ENCODE data around the gene RGS7. TPM values are rescaled to one million over a fixed set of nuclear protein-coding genes. Genes with fewer than 3 reads are reported as not detected.

RGS7 gene
- total and polyA plus RNA-seq, 2 of the 4 experiments (the other 2 are of a cell fraction), result 0.58 to 0.72 TPM

DNA sequence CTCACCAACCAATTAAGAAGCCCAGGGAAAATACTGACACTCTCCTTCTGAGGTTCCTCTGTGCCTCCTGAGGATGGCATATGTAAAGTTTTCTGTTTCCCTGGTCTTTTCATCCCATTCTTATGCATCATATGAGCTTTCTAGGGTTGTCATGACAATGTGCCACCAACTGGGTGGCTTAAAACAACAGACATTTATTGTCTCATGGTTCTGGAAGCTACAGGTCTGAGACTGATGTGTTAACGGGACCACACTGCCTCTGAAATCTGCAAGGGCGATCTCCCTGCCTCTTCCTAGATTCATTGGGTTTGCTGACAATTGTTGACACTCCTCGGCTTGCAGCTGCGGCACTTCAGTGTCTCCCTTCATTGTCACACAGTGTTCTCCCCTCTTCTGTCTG, 308.4 kb downstream of the RGS7 start:
- DNase-seq, result no peak
- Histone ChIP-seq H3K27ac (ENCODE audit: insufficient read depth, low read length) (no peak overlapping the region), H4K5ac (ENCODE audit: low read depth, low read length) (no peak overlapping the region), H4K8ac (ENCODE audit: low read depth in 2 of 2, low read length in 2 of 2) (no peak overlapping the region), H3K27me3 (ENCODE audit: control insufficient read depth, insufficient read depth, low read length) (no peaks in the 10 kb centered on the region), H2BK120ac (ENCODE audit: low read depth, low read length) (no peak overlapping the region), H3K23ac (ENCODE audit: low read depth, low read length) (no peak overlapping the region), H3K14ac (replicated peaks; ENCODE audit: low read depth, low read length) (no peak overlapping the region), H3K4me2 (ENCODE audit: low read depth, low read length) (no peak overlapping the region), H3K4me1 (ENCODE audit: control insufficient read depth, insufficient read depth, low read length) (no peaks in the 10 kb centered on the region), H3K56ac (ENCODE audit: extremely low read depth, insufficient read depth, low read length) (no peak overlapping the region), H3K9me3 (ENCODE audit: control insufficient read depth, insufficient read depth, low read length) (peaks cover 2% of the 10 kb centered on the region; the same call in 1 of the 2 replicates), H2AK9ac (replicated peaks; ENCODE audit: low read depth, low read length, poor library complexity) (no peak overlapping the region), H3K36me3 (ENCODE audit: control insufficient read depth, insufficient read depth, low read length) (no peaks in the 10 kb centered on the region), H3K4ac (ENCODE audit: low read depth, low read length) (no peak overlapping the region), H3K9me1 (ENCODE audit: insufficient read depth, low read length) (no peaks in the 10 kb centered on the region), H3K18ac (ENCODE audit: low read depth, low read length) (no peak overlapping the region), H2BK20ac (ENCODE audit: low read depth, low read length) (no peak overlapping the region), H3K4me3 (ENCODE audit: insufficient read depth, low read depth, low read length) (no peak overlapping the region), H3K79me1 (ENCODE audit: low read depth in 1 of 2, low read length in 2 of 2) (no peaks in the 10 kb centered on the region), H3K9ac (ENCODE audit: low read depth, low read length) (no peak overlapping the region), H4K20me1 (ENCODE audit: insufficient read depth, low read length) (no peaks in the 10 kb centered on the region), H2AFZ (replicated peaks; ENCODE audit: low read length, poor library complexity) (no peak overlapping the region), H2AK5ac (ENCODE audit: low read depth, low read length) (no peak overlapping the region), H2BK5ac (ENCODE audit: low read depth, low read length, poor library complexity, severe bottlenecking) (no peak overlapping the region), H4K91ac (ENCODE audit: insufficient read depth, low read depth, low read length) (no peak overlapping the region), H2BK15ac (ENCODE audit: low read depth, low read length) (no peak overlapping the region)
- ChIA-PET POLR2A (ENCODE audit: unreplicated experiment) (no interaction called here), CTCF (interaction anchor here (0.7 kb wide), 1 partner anchor 159 kb away, joined by 4 read pairs; no protein-coding TSS in a partner anchor)
- dilution Hi-C loops (cut with HindIII; ENCODE audit: low sequenced_read_pairs, unreplicated experiment), result no loop called here
- 41% methylated on average over 4 of the region's 4 CpGs; no CpG with 5 or more reads in 1 of the 2 experiments for WGBS, 2 experiments (ENCODE audit: extremely low coverage in 2 of 2, insufficient read length in 1 of 2)
- TF ChIP-seq RFX5 (IDR thresholded peaks at IDR 0.05; ENCODE audit: low read depth, low read length) (no peak), FOS (IDR thresholded peaks at IDR 0.05; ENCODE audit: low read depth, low read length) (no peak), CHD1 (IDR thresholded peaks at IDR 0.05; ENCODE audit: low read depth, low read length) (no peak), POLR2A (IDR thresholded peaks at IDR 0.05; ENCODE audit: low read depth, low read length) (no peak), MXI1 (IDR thresholded peaks at IDR 0.05; ENCODE audit: borderline replicate concordance, low read depth, low read length) (no peak), NFE2L2 (IDR thresholded peaks at IDR 0.05; ENCODE audit: low read depth, low read length) (no peak), SMC3 (IDR thresholded peaks at IDR 0.05; ENCODE audit: low read depth, low read length) (no peak), CEBPB (IDR thresholded peaks at IDR 0.05; ENCODE audit: low read depth, low read length) (no peak), BHLHE40 (IDR thresholded peaks at IDR 0.05; ENCODE audit: low read depth, low read length) (no peak), MAFK (IDR thresholded peaks at IDR 0.05; ENCODE audit: low read depth, low read length) (no peak), RCOR1 (IDR thresholded peaks at IDR 0.05; ENCODE audit: insufficient replicate concordance, low read length) (no peak), RAD21 (IDR thresholded peaks at IDR 0.05; ENCODE audit: low read length) (no peak), MAZ (IDR thresholded peaks at IDR 0.05; ENCODE audit: borderline replicate concordance, low read depth, low read length) (no peak)
- TF ChIP-seq, protein P1, sequence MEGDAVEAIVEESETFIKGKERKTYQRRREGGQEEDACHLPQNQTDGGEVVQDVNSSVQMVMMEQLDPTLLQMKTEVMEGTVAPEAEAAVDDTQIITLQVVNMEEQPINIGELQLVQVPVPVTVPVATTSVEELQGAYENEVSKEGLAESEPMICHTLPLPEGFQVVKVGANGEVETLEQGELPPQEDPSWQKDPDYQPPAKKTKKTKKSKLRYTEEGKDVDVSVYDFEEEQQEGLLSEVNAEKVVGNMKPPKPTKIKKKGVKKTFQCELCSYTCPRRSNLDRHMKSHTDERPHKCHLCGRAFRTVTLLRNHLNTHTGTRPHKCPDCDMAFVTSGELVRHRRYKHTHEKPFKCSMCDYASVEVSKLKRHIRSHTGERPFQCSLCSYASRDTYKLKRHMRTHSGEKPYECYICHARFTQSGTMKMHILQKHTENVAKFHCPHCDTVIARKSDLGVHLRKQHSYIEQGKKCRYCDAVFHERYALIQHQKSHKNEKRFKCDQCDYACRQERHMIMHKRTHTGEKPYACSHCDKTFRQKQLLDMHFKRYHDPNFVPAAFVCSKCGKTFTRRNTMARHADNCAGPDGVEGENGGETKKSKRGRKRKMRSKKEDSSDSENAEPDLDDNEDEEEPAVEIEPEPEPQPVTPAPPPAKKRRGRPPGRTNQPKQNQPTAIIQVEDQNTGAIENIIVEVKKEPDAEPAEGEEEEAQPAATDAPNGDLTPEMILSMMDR (conservative IDR thresholded peaks at IDR 0.05; ENCODE audit: low read depth, low read length), result no peak
- TF ChIP-seq, protein P2, sequence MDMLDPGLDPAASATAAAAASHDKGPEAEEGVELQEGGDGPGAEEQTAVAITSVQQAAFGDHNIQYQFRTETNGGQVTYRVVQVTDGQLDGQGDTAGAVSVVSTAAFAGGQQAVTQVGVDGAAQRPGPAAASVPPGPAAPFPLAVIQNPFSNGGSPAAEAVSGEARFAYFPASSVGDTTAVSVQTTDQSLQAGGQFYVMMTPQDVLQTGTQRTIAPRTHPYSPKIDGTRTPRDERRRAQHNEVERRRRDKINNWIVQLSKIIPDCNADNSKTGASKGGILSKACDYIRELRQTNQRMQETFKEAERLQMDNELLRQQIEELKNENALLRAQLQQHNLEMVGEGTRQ (IDR thresholded peaks at IDR 0.05; ENCODE audit: low read depth, low read length), result no peak
- TF ChIP-seq, protein P3, sequence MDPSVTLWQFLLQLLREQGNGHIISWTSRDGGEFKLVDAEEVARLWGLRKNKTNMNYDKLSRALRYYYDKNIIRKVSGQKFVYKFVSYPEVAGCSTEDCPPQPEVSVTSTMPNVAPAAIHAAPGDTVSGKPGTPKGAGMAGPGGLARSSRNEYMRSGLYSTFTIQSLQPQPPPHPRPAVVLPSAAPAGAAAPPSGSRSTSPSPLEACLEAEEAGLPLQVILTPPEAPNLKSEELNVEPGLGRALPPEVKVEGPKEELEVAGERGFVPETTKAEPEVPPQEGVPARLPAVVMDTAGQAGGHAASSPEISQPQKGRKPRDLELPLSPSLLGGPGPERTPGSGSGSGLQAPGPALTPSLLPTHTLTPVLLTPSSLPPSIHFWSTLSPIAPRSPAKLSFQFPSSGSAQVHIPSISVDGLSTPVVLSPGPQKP (IDR thresholded peaks at IDR 0.05; ENCODE audit: borderline replicate concordance, low read depth, low read length), result no peak
- intact Hi-C loops (cut with micrococcal nuclease), result no loop called here
- in situ Hi-C loops (cut with MboI; ENCODE audit: low sequenced_read_pairs), result no loop called here
- no peak for ATAC-seq (ENCODE audit: low read depth)
- no TSS peak for BruUV-seq (replicated peaks)

Data from IMR-90 (cell line).